CD4-positive, alpha-beta T cell treated with Interleukin-17A for 4 hours (primary cell): ENCODE results near the gene MAP3K5.
"Not testable (repeated sequence)": the region's sequence is repeated elsewhere in the genome, so short reads cannot be mapped to it uniquely, and the experiment has no call there.

Experiments
- DNase-seq: peaks from one replicate; pipeline ENCODE4 v3.0.0-alpha.2; 2020; ENCODE audit warnings: mixed read lengths

MAP3K5 gene

GRCh38 chr6:136792095-136792409 is 225 bp downstream of the MAP3K5 start:
- no peak for DNase-seq

DNA sequence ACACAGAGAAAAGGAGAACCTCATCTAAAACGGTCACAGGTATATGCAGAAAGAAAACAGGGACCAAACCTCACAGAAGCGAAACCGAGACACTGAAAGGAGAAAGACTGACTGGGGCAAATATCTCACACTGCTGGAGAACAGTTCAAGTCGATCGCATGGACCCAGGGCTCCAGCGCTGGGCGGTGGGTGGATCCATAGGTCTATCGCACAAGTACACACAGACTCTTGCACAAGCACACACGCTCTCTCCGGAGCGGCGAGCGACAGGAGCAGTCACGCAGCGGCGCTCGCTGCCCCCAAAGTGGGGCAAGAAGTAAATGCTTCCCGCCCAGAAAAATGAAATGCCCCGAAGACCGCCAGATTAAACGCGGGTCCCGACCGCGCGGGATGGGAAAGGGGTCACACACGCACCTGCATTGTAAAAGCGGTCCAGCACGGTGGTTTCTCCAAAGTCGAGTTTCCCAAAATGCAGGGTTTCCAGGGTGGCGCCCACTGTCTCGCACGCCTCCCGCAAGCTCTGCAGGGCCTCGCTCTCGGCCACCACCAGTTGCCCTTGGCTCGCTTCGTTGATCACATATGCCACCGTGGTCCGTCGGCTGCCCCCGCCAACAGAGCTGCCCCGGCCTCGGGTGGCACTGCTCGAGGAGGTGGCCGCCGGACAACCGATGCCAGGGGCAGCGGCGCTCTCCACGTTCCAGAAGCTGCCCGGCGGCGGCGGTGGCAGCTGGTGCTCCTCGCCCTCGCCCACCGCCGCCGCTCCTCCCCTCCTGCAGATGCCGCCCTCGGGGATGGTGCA is 782 bp downstream of the MAP3K5 start:
- peak; percentile 69 for DNase-seq

GRCh38 chr6:136790411-136791295 is 1.6 kb downstream of the MAP3K5 start:
- DNase-seq = no peak

GRCh38 chr6:136789440-136789839 is 2.8 kb downstream of the MAP3K5 start:
- DNase-seq = not testable (repeated sequence)

DNA sequence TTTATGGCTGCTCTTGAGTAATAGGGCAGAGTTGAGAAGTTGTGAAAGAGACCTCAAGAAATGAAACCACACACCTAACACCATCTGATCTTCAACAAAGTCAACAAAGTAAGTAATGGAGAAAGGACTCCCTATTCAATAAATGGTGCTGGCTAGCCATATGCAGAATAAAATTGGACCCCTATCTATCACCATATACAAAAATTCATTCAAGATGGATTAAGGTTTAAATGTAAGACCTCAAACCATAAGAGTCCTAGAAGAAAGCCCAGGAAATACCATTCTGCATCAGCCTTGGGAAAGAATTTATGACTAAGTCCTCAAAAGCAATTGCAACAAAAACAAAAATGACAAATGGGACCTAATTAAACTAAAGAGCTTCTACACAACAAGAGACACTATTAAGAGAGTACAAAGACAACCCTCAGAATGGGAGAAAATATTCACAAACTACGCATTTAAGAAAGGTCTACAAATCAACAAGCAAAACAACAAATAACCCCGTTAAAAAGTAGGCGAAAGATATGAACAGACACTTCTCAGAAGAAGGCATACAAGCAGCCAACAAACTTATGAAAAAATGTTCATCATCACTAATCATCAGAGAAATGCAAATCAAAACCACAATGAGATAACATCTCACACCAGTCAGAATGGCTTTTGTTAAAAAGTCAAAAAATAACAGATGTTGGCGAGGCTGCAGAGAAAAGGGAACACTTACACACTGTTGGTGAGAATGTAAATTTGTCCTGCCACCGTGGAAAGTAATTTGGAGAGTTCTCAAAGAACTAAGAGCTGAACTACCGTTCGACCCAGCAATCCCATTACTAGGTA is 4.0 kb downstream of the MAP3K5 start:
- DNase-seq = peak; percentile 21

DNA sequence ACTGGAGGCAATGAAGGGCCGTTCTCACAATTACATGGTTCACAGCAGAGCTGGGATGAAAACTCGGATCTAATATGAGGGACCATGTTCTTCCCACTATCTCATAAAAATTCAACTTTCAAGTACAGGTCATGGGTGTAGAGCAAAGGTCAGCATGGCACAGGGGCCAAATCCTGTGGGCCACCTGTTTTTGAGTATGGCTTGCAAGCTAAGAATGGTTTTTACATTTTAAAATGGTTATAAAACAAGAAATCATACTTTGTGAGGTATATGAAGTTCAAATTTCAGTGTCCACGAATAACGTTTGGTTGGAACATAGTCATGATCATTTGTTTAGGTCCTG is 4.6 kb downstream of the MAP3K5 start:
- no peak for DNase-seq

GRCh38 chr6:136786658-136787057 is 5.6 kb downstream of the MAP3K5 start:
- no peak for DNase-seq

DNA sequence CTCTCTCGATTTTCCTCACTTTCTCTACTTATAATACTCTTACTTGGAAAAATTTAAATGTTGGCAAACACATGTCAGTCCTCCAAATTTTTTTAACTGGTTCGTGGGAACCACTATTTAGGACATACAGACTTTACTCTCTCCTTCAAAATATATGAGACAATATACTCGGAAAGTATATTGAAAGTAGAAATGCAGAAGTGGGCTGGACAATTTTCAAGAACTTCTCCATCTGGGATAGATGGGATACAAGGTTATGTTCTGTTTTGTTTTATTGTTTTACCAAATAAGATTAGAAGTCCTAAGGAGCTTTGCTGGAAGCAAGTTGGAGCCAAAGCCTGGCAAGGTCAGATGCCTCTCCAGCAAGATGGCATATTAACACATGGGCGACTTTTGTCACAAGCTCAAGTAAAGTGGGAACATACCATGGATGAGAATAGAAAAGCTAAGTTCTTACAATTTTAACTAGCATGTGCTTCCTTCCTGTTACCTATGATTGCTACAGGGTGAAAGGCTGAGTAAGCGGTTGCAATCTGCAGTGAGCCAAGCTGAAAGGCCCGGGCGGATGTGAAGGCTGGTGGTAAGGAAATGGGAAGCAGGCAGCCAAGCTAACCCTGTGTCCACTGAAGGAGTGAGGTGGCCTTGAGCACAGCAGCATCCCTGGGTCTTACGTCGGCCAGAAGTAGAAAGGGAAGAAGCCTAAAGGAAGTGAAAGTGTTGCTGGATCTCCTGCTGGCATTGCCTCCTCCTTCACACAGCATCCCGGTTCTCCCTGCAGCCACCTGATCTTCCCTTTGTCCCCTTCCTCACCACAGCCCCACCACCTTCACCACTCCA is 7.1 kb downstream of the MAP3K5 start:
- DNase-seq = peak; percentile 69

- DNase-seq = no peak
Observed at GRCh38 chr6:136784271-136784664, 8.0 kb downstream of the MAP3K5 start.

DNA sequence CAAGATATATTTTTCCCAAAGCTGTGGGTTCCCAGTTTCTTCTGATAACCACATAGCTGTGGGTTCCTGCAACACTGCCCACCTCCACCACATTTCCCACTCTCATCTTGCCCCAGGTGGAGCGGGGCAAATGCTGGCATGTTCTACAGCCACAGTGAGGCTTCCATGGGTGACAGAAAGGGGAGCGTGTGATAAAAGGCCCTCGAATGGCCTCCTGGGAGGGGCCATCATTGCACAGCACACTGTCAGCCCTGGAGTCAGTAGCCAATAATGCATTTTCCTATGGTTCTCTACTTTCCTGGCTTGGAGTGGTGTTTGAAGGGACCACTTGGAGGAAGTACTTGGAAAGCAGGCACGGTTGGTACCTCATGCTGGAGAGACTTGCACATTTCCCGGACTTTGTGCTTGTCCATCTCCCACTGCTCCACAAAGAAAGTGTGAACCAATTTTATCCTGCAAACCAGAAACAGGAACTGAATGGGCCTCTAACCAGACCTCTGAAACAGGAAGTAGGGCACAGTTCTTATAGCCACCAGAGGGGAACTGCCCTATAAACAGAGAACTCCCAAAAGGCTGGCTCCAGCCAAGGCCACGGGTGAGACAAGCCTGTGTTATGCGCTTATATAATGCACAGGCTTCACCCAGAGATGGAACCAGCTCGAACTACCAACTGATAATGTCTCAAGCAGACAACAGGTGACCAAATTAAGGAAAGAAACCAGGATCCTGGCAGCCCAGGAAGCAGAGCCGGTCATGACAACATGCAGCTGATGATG is 8.6 kb downstream of the MAP3K5 start:
- DNase-seq = no peak

GRCh38 chr6:136783021-136783420 is 9.3 kb downstream of the MAP3K5 start:
- no peak for DNase-seq

GRCh38 chr6:136782021-136782770 is 10.1 kb downstream of the MAP3K5 start:
- no peak for DNase-seq

- no peak for DNase-seq
Observed at GRCh38 chr6:136780972-136781371, 11.3 kb downstream of the MAP3K5 start.

DNA sequence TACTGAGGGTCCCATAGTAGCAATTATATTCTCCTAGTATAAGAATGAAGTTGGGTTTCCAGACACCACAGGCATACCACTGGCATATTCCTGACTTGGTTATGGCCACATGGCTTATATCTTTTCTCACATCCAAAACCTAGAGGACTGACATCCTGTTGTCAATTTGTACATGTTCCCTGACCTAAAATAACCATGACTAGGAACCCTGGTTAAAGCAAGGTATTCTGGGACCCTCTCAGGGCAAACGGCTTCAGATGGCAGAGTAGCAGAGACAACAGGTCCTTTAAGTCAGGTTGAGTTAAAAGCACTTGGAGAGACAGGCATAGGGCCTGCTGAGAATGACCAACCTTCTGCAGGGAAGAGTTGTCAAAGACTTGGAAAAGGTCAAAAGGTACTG is 12.6 kb downstream of the MAP3K5 start:
- DNase-seq = no peak

- no peak for DNase-seq
Observed at GRCh38 chr6:136777651-136778050, 14.6 kb downstream of the MAP3K5 start.

DNA sequence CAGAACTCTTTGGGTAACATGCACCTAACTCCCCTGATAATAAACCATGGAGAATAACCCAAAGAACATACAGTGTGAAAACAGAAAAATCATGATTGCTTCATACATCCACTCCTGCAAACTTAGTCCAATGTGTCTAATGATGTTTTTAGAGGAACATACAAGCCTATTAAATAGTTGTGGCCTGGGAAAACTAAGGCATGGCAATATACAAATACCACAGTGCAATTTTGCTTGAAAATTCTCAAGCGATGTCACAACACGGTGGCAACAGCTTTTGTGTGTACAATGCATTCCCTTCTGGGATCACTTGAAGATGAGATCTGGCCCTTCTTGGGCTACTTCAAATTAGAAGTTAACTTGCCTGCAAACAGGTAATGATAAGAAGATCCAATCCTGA is 16.7 kb downstream of the MAP3K5 start:
- DNase-seq = no peak

DNA sequence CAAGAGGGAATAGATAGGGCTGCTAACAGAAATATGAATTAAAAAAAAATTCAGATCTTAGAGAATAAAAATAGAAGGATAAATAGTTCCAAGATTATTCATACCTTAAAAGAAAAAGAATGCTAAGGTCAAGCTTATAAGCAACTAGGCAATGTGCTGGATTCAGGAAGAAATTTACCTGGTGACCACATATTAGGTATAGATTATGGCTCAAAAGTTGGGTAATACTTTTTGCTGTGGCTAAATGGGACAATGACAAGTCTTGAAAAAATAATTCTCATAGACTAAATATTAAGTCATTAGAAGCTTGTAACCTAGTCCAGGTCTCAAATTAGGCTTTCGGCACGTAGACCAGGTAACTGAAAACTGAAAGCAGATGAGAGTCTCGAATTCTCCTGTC is 17.2 kb downstream of the MAP3K5 start:
- no peak for DNase-seq

- no peak for DNase-seq
Observed at GRCh38 chr6:136774228-136775041, 17.8 kb downstream of the MAP3K5 start.

DNA sequence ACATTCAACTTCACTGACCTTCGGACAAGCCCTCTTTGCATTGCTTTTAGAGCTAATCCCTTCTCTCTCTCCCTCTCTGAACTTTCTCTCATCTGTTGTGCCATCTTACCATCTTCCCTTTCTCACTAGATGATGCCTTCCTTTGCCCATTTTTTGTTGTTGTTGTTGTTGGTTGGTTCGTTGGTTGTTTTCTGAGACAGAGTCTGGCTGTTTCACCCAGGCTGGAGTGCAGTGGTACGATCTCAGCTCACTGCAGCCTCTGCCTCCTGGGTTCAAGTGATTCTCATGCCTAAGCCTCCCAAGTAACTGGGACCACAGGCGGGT is 18.8 kb downstream of the MAP3K5 start:
- no peak for DNase-seq
